ENCODE data around the gene RPL35A. TPM values are rescaled to one million over a fixed set of nuclear protein-coding genes. Genes with fewer than 3 reads are reported as not detected.

The RPL35A gene
- total and polyA plus RNA-seq, 9 of the 15 experiments (the other 6 are each of a cell fraction or from before 2014, with no cell fraction given), result 1,475 to 2,942 (median 2,367) TPM

DNA sequence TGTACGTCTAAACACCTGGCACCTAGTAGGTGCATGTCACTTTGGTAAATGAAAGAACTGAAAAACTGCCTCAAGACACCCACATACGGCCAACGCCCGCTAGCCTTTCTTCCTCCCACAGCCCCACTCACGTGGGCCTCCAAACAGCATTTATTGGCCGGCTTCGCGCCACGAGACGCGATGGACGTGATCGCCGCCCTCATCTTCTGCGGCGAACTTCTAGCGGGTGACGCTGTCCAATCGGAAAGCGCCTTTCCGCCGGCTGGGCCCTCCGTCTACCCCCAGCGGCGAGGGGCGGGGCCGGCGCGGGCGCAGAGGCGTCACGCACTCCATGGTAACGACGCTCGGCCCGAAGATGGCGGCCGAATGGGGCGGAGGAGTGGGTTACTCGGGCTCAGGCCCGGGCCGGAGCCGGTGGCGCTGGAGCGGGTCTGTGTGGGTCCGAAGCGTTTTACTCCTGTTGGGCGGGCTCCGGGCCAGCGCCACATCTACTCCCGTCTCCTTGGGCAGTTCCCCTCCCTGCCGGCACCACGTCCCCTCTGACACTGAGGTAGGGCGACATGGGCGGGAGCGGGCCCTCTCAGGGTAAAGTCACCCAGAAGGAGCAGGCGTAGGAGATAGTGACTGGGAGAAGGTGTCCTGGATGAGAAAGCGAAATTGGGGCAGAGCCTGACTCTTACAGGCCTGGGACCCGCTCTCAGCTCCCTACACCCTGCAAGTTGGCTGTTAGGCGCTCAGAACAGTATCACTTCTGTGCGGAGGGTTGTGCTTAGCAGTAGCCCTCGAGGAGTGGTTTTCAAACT lies 10.1 kb downstream of the RPL35A start, which contains the start of gene LMLN (continued):
- TF ChIP-seq, protein P1, sequence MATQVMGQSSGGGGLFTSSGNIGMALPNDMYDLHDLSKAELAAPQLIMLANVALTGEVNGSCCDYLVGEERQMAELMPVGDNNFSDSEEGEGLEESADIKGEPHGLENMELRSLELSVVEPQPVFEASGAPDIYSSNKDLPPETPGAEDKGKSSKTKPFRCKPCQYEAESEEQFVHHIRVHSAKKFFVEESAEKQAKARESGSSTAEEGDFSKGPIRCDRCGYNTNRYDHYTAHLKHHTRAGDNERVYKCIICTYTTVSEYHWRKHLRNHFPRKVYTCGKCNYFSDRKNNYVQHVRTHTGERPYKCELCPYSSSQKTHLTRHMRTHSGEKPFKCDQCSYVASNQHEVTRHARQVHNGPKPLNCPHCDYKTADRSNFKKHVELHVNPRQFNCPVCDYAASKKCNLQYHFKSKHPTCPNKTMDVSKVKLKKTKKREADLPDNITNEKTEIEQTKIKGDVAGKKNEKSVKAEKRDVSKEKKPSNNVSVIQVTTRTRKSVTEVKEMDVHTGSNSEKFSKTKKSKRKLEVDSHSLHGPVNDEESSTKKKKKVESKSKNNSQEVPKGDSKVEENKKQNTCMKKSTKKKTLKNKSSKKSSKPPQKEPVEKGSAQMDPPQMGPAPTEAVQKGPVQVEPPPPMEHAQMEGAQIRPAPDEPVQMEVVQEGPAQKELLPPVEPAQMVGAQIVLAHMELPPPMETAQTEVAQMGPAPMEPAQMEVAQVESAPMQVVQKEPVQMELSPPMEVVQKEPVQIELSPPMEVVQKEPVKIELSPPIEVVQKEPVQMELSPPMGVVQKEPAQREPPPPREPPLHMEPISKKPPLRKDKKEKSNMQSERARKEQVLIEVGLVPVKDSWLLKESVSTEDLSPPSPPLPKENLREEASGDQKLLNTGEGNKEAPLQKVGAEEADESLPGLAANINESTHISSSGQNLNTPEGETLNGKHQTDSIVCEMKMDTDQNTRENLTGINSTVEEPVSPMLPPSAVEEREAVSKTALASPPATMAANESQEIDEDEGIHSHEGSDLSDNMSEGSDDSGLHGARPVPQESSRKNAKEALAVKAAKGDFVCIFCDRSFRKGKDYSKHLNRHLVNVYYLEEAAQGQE (IDR thresholded peaks at IDR 0.05; ENCODE audit: borderline replicate concordance), result peak; percentile 85
- TF ChIP-seq, protein P1 (CRISPR knock-in tag; IDR thresholded peaks at IDR 0.05; ENCODE audit: low read depth), result 0 out of 2 replicates have a peak, but pooled peaks have one; percentile 59
- TF ChIP-seq, protein P2, sequence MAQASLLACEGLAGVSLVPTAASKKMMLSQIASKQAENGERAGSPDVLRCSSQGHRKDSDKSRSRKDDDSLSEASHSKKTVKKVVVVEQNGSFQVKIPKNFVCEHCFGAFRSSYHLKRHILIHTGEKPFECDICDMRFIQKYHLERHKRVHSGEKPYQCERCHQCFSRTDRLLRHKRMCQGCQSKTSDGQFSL (CRISPR knock-in tag; IDR thresholded peaks at IDR 0.05), result no peak
- TF ChIP-seq, protein P2 (tag; IDR thresholded peaks at IDR 0.05), result no peak
- TF ChIP-seq GTF2A2 (tag; IDR thresholded peaks at IDR 0.05), result no peak
- TF ChIP-seq ESRRA (IDR thresholded peaks at IDR 0.05; ENCODE audit: borderline replicate concordance, low read depth), result peak; percentile 62
- no peak for TF ChIP-seq CBX8 (IDR thresholded peaks at IDR 0.05; ENCODE audit: borderline replicate concordance, extremely low read depth, low read depth, low read length, poor library complexity, severe bottlenecking)
- peak; percentile 20; the same call in 1 of the 2 replicates for TF ChIP-seq CBX1 (IDR thresholded peaks at IDR 0.05; ENCODE audit: low read depth)
- TF ChIP-seq, protein P3, sequence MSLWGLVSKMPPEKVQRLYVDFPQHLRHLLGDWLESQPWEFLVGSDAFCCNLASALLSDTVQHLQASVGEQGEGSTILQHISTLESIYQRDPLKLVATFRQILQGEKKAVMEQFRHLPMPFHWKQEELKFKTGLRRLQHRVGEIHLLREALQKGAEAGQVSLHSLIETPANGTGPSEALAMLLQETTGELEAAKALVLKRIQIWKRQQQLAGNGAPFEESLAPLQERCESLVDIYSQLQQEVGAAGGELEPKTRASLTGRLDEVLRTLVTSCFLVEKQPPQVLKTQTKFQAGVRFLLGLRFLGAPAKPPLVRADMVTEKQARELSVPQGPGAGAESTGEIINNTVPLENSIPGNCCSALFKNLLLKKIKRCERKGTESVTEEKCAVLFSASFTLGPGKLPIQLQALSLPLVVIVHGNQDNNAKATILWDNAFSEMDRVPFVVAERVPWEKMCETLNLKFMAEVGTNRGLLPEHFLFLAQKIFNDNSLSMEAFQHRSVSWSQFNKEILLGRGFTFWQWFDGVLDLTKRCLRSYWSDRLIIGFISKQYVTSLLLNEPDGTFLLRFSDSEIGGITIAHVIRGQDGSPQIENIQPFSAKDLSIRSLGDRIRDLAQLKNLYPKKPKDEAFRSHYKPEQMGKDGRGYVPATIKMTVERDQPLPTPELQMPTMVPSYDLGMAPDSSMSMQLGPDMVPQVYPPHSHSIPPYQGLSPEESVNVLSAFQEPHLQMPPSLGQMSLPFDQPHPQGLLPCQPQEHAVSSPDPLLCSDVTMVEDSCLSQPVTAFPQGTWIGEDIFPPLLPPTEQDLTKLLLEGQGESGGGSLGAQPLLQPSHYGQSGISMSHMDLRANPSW (CRISPR knock-in tag; IDR thresholded peaks at IDR 0.05), result no peak; the same call in none of the 2 replicates
- TF ChIP-seq LEF1 (IDR thresholded peaks at IDR 0.05), result peak; percentile 26; the same call in 1 of the 2 replicates
- TF ChIP-seq ZNF347 (CRISPR knock-in tag; IDR thresholded peaks at IDR 0.05; ENCODE audit: low read depth), result no peak
- TF ChIP-seq FOXA1 (IDR thresholded peaks at IDR 0.05; ENCODE audit: borderline replicate concordance), result no peak

Measured in K562 (cell line).